GM12874 (cell line): ENCODE data around the gene PREP.

ENCODE experiments used
- TF ChIP-seq, protein P1 (sequence below): IDR thresholded peaks from 2 replicates; pipeline ENCODE4 v1.5.1; 2011; ENCODE audit warnings: low read depth, mild to moderate bottlenecking, control low read depth, low read length, moderate library complexity; ENCODE audit not compliant: insufficient read depth

PREP gene

GRCh38 chr6:105250533-105250932 is 152.3 kb downstream of the PREP start:
- TF ChIP-seq, protein P1, sequence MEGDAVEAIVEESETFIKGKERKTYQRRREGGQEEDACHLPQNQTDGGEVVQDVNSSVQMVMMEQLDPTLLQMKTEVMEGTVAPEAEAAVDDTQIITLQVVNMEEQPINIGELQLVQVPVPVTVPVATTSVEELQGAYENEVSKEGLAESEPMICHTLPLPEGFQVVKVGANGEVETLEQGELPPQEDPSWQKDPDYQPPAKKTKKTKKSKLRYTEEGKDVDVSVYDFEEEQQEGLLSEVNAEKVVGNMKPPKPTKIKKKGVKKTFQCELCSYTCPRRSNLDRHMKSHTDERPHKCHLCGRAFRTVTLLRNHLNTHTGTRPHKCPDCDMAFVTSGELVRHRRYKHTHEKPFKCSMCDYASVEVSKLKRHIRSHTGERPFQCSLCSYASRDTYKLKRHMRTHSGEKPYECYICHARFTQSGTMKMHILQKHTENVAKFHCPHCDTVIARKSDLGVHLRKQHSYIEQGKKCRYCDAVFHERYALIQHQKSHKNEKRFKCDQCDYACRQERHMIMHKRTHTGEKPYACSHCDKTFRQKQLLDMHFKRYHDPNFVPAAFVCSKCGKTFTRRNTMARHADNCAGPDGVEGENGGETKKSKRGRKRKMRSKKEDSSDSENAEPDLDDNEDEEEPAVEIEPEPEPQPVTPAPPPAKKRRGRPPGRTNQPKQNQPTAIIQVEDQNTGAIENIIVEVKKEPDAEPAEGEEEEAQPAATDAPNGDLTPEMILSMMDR: no peak

DNA sequence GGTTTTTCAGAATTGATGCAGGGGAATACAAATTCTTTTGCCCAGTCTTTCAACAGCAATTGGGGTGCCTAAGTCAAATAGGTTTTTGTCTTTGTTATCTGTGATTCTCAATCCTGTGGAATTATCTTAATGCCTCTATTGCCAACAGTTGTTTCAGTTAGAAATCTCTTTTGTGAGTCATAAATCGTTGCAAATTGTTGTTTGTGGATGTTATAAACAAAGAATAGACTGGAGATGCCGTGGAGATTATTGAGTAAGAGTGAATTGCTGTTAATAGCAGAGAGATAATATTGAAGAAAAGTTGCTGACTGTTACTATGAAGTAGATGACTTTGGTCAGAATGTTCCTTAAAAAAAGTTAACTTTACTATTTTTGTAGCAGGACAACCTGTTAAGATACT is 159.4 kb downstream of the PREP start:
- TF ChIP-seq, protein P1: no peak

- TF ChIP-seq, protein P1: no peak
Observed at GRCh38 chr6:105235155-105235554, 167.7 kb downstream of the PREP start.
